NT2/D1 (cell line): ENCODE results near the gene MARCKSL1.

Experiments
- YY1 ChIP-seq: IDR thresholded peaks from 2 replicates; pipeline ENCODE4 v1.6.1; 2011; ENCODE audit not compliant: insufficient read length, insufficient read depth
- ZNF274 ChIP-seq: IDR thresholded peaks from 2 replicates; pipeline ENCODE4 v1.6.1; 2011; ENCODE audit warnings: mild to moderate bottlenecking, low read depth, low read length

GRCh38 chr1:32305310-32305709 is 30.7 kb downstream of the MARCKSL1 start:
- TF ChIP-seq ZNF274 (no peak), YY1 (no peak)
